IMR-90 (cell line): ENCODE data around the gene ZNF219. TPM values are rescaled to one million over a fixed set of nuclear protein-coding genes. Genes with fewer than 3 reads are reported as not detected.

ENCODE experiments used
- ATAC-seq: fragments of 200-7000 bp; cut with Tn5 transposase; 2 replicates; pipeline ENCODE4 v1.9.1; 2020; ENCODE audit warnings: low read depth, mild to moderate bottlenecking, moderate library complexity
- BruUV-seq: library from RNA; stranded (reverse); fragments of 400-500 nt; replicated peaks from 2 replicates; lab custom pipeline; 2021; lab: Mats Ljungman, UMichigan
- CTCF ChIA-PET: fragments of 300-600 bp; formaldehyde crosslinking; extraction: SDS; loops from one replicate; lab custom pipeline; 2021; ENCODE audit warnings: antibody characterized with exemption; lab: Yijun Ruan, JAX
- POLR2A ChIA-PET: fragments of 300-600 bp; sonication (Branson Sonifier 250); formaldehyde crosslinking; loops from one replicate; lab custom pipeline; 2022; ENCODE audit warnings: antibody characterized with exemption; ENCODE audit not compliant: unreplicated experiment; lab: Charles Lee
- DNase-seq: peaks from one replicate; pipeline ENCODE4 v3.0.0; 2013
- H2AFZ ChIP-seq: replicated peaks from 2 replicates; pipeline ENCODE3; 2013; ENCODE audit warnings: low read length, mild to moderate bottlenecking; ENCODE audit not compliant: poor library complexity
- H2AK5ac ChIP-seq: 2 replicates; pipeline ENCODE4 v1.6.1; 2013; ENCODE audit warnings: low read depth, low read length, inconsistent platforms
- H2AK9ac ChIP-seq: replicated peaks from 2 replicates; pipeline ENCODE3; 2013; ENCODE audit warnings: mild to moderate bottlenecking, low read depth, low read length, moderate library complexity; ENCODE audit not compliant: poor library complexity
- H2BK120ac ChIP-seq: 2 replicates; pipeline ENCODE4 v1.6.1; 2013; ENCODE audit warnings: low read depth, low read length, inconsistent platforms
- H2BK15ac ChIP-seq: 3 replicates; pipeline ENCODE4 v1.6.1; 2013; ENCODE audit warnings: low read depth, low read length, inconsistent platforms
- H2BK20ac ChIP-seq: 2 replicates; pipeline ENCODE4 v1.6.1; 2013; ENCODE audit warnings: low read depth, mild to moderate bottlenecking, inconsistent platforms, low read length, moderate library complexity
- H2BK5ac ChIP-seq: 2 replicates; pipeline ENCODE4 v1.6.1; 2013; ENCODE audit warnings: mild to moderate bottlenecking, low read depth, low read length, inconsistent platforms; ENCODE audit not compliant: poor library complexity, severe bottlenecking
- H3K14ac ChIP-seq: replicated peaks from 2 replicates; pipeline ENCODE4 v1.6.1; 2013; ENCODE audit warnings: low read depth, low read length, inconsistent platforms
- H3K18ac ChIP-seq: 2 replicates; pipeline ENCODE4 v1.6.1; 2013; ENCODE audit warnings: low read depth, low read length, control low read depth
- H3K23ac ChIP-seq: 2 replicates; pipeline ENCODE4 v1.6.1; 2013; ENCODE audit warnings: low read depth, low read length, inconsistent platforms
- H3K27ac ChIP-seq: 2 replicates; pipeline ENCODE4 v1.5.1; 2013; ENCODE audit warnings: mild to moderate bottlenecking, control low read depth, low read length; ENCODE audit not compliant: insufficient read depth
- H3K27me3 ChIP-seq: 2 replicates; pipeline ENCODE4 v1.6.1; 2013; ENCODE audit warnings: low read length; ENCODE audit not compliant: control insufficient read depth, insufficient read depth
- H3K36me3 ChIP-seq: 2 replicates; pipeline ENCODE4 v1.6.1; 2013; ENCODE audit warnings: low read length, mixed read lengths; ENCODE audit not compliant: control insufficient read depth, insufficient read depth
- H3K4ac ChIP-seq: 2 replicates; pipeline ENCODE4 v1.6.1; 2013; ENCODE audit warnings: low read depth, low read length, inconsistent platforms
- H3K4me1 ChIP-seq: 2 replicates; pipeline ENCODE4 v1.6.1; 2013; ENCODE audit warnings: low read length, mixed read lengths; ENCODE audit not compliant: control insufficient read depth, insufficient read depth
- H3K4me2 ChIP-seq: 2 replicates; pipeline ENCODE4 v1.6.1; 2013; ENCODE audit warnings: low read depth, mild to moderate bottlenecking, control low read depth, low read length, moderate library complexity
- H3K4me3 ChIP-seq: 2 replicates; pipeline ENCODE4 v1.5.1; 2013; ENCODE audit warnings: low read depth, mild to moderate bottlenecking, control low read depth, low read length, moderate library complexity; ENCODE audit not compliant: insufficient read depth
- H3K56ac ChIP-seq: 2 replicates; pipeline ENCODE4 v1.6.1; 2013; ENCODE audit warnings: low read length, inconsistent platforms; ENCODE audit not compliant: insufficient read depth; ENCODE audit errors: extremely low read depth
- H3K79me1 ChIP-seq, 2 experiments: 2 replicates each; pipeline ENCODE4 v1.6.1; 2013; ENCODE audit warnings: low read length in 2 of 2, inconsistent platforms in 1 of 2, low read depth in 1 of 2
- H3K9ac ChIP-seq: 2 replicates; pipeline ENCODE4 v1.6.1; 2013; ENCODE audit warnings: low read depth, low read length, control low read depth
- H3K9me1 ChIP-seq: 2 replicates; pipeline ENCODE4 v1.6.1; 2013; ENCODE audit warnings: low read length, inconsistent platforms; ENCODE audit not compliant: insufficient read depth
- H3K9me3 ChIP-seq: 2 replicates; pipeline ENCODE4 v1.6.1; 2013; ENCODE audit warnings: low read length; ENCODE audit not compliant: control insufficient read depth, insufficient read depth
- H4K20me1 ChIP-seq: 2 replicates; pipeline ENCODE4 v1.6.1; 2013; ENCODE audit warnings: low read length, inconsistent platforms; ENCODE audit not compliant: insufficient read depth
- H4K5ac ChIP-seq: 2 replicates; pipeline ENCODE4 v1.6.1; 2013; ENCODE audit warnings: mild to moderate bottlenecking, low read depth, low read length, control low read depth
- H4K8ac ChIP-seq, 2 experiments: 2 replicates each; pipeline ENCODE4 v1.6.1; 2013; ENCODE audit warnings: low read depth in 2 of 2, low read length in 2 of 2, control low read depth in 1 of 2, inconsistent platforms in 1 of 2
- H4K91ac ChIP-seq: 2 replicates; pipeline ENCODE4 v1.6.1; 2013; ENCODE audit warnings: low read depth, low read length, inconsistent platforms; ENCODE audit not compliant: insufficient read depth
- BHLHE40 ChIP-seq: fragments of 150-350 bp; IDR thresholded peaks from 2 replicates; pipeline ENCODE4 v1.6.1; 2016; ENCODE audit warnings: mild to moderate bottlenecking, low read depth, low read length
- CEBPB ChIP-seq: IDR thresholded peaks from 2 replicates; pipeline ENCODE4 v1.6.1; 2012; ENCODE audit warnings: low read depth, low read length, improper control_type of control experiment
- CHD1 ChIP-seq: IDR thresholded peaks from 2 replicates; pipeline ENCODE4 v1.6.1; 2012; ENCODE audit warnings: low read depth, low read length, improper control_type of control experiment
- FOS ChIP-seq: fragments of 150-350 bp; IDR thresholded peaks from 2 replicates; pipeline ENCODE4 v1.6.1; 2016; ENCODE audit warnings: low read depth, low read length
- MAFK ChIP-seq: IDR thresholded peaks from 2 replicates; pipeline ENCODE4 v1.6.1; 2012; ENCODE audit warnings: low read depth, low read length, improper control_type of control experiment
- MAZ ChIP-seq: IDR thresholded peaks from 2 replicates; pipeline ENCODE4 v1.6.1; 2012; ENCODE audit warnings: low read depth, mild to moderate bottlenecking, low read length, improper control_type of control experiment, moderate library complexity, borderline replicate concordance
- MXI1 ChIP-seq: IDR thresholded peaks from 2 replicates; pipeline ENCODE4 v1.6.1; 2012; ENCODE audit warnings: low read depth, mild to moderate bottlenecking, low read length, moderate library complexity, borderline replicate concordance
- NFE2L2 ChIP-seq: fragments of 150-350 bp; IDR thresholded peaks from 2 replicates; pipeline ENCODE4 v1.6.1; 2016; ENCODE audit warnings: low read depth, mild to moderate bottlenecking, low read length
- POLR2A ChIP-seq: IDR thresholded peaks from 2 replicates; pipeline ENCODE4 v1.6.1; 2012; ENCODE audit warnings: mild to moderate bottlenecking, low read depth, low read length
- RAD21 ChIP-seq: IDR thresholded peaks from 2 replicates; pipeline ENCODE4 v1.6.1; 2012; ENCODE audit warnings: low read length, improper control_type of control experiment
- RCOR1 ChIP-seq: IDR thresholded peaks from 2 replicates; pipeline ENCODE4 v1.6.1; 2012; ENCODE audit warnings: mild to moderate bottlenecking, low read length, improper control_type of control experiment; ENCODE audit not compliant: insufficient replicate concordance
- RFX5 ChIP-seq: IDR thresholded peaks from 2 replicates; pipeline ENCODE4 v1.8.0; 2012; ENCODE audit warnings: low read depth, mild to moderate bottlenecking, low read length, moderate library complexity
- SMC3 ChIP-seq: fragments of 150-350 bp; IDR thresholded peaks from 2 replicates; pipeline ENCODE4 v1.6.1; 2016; ENCODE audit warnings: low read depth, mild to moderate bottlenecking, antibody characterized with exemption, low read length, moderate library complexity
- WGBS, 2 experiments: methylation state at CpG; one replicate each; pipeline versions ENCODE4 v1.1.5 to v1.1.7; 2013; ENCODE audit warnings: missing lambda C conversion rate in 2 of 2; ENCODE audit not compliant: insufficient read length in 1 of 2; ENCODE audit errors: extremely low coverage in 2 of 2; 5-methylcytosine and 5-hydroxymethylcytosine counted together
- dilution Hi-C: fragments of 300-500 bp; cut with HindIII; formaldehyde crosslinking; loops from one replicate; pipeline ENCODE4 v1.14.3; 2018; ENCODE audit warnings: low sequenced_read_pairs; ENCODE audit not compliant: unreplicated experiment
- in situ Hi-C: fragments of 300-500 bp; cut with MboI; formaldehyde crosslinking; loops from 3 replicates; pipeline ENCODE4 v1.14.3; 2019; ENCODE audit warnings: low sequenced_read_pairs, inconsistent platforms, mixed read lengths
- intact Hi-C: fragments of 100-400 bp; cut with micrococcal nuclease; formaldehyde crosslinking; loops from 2 replicates; pipeline ENCODE4 v1.10.0; 2022
- polyA plus RNA-seq, 3 experiments: library from polyadenylated mRNA; depleted of rRNA; stranded (reverse); fragments of >200 nt; gene quantifications; 2 replicates each; pipeline ENCODE4 v1.2.3, GENCODE V29; 2012; ENCODE audit warnings: low replicate concordance in 1 of 3
- total RNA-seq: library from RNA; depleted of rRNA; stranded (reverse); fragments of >200 nt; gene quantifications from 2 replicates; pipeline ENCODE4 v1.2.3, GENCODE V29; 2012
- TF ChIP-seq, protein P1 (sequence below): conservative IDR thresholded peaks from 2 replicates; pipeline ENCODE4 v1.5.1; 2012; ENCODE audit warnings: mild to moderate bottlenecking, low read depth, low read length, improper control_type of control experiment
- TF ChIP-seq, protein P2 (sequence below): fragments of 150-350 bp; IDR thresholded peaks from 2 replicates; pipeline ENCODE4 v1.6.1; 2017; ENCODE audit warnings: mild to moderate bottlenecking, antibody characterized with exemption, low read length, low read depth
- TF ChIP-seq, protein P3 (sequence below): fragments of 150-350 bp; IDR thresholded peaks from 2 replicates; pipeline ENCODE4 v1.6.1; 2016; ENCODE audit warnings: low read depth, mild to moderate bottlenecking, low read length, moderate library complexity, borderline replicate concordance

The ZNF219 gene
- total and polyA plus RNA-seq, 2 of the 4 experiments (the other 2 are of a cell fraction): 0.90 to 3.8 TPM

DNA sequence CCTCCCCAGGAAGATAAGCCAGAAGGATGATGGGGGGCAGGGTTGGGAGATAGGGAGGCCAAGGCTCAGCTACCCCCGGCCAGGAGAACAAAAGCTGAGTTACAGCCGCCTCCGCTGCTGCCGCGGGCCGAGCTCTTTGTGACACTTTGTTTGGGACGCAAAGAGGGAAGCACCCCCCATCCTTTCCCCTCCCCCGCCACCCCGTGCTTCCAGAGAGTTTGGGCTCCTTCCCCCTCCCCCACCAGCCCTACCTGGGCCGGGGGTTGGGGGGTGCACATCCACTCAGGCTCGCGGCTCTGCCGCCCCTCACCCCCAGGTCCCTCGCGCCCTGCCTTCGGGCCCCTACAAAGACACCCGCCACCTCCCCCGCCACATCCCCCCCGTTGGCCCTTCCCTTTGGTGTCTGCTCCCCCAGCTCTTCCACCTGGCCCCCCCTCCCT, 799 bp downstream of the ZNF219 start:
- 0 out of 4 replicates have a peak, but pooled peaks cover 0 to 2% of the 10 kb centered on the region in 2 experiments for H3K79me1 ChIP-seq
- no peak for TF ChIP-seq POLR2A
- no peak for TF ChIP-seq CHD1
- TF ChIP-seq, protein P1, sequence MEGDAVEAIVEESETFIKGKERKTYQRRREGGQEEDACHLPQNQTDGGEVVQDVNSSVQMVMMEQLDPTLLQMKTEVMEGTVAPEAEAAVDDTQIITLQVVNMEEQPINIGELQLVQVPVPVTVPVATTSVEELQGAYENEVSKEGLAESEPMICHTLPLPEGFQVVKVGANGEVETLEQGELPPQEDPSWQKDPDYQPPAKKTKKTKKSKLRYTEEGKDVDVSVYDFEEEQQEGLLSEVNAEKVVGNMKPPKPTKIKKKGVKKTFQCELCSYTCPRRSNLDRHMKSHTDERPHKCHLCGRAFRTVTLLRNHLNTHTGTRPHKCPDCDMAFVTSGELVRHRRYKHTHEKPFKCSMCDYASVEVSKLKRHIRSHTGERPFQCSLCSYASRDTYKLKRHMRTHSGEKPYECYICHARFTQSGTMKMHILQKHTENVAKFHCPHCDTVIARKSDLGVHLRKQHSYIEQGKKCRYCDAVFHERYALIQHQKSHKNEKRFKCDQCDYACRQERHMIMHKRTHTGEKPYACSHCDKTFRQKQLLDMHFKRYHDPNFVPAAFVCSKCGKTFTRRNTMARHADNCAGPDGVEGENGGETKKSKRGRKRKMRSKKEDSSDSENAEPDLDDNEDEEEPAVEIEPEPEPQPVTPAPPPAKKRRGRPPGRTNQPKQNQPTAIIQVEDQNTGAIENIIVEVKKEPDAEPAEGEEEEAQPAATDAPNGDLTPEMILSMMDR: no peak
- no peak for TF ChIP-seq RCOR1
- no peak for TF ChIP-seq BHLHE40
- TF ChIP-seq MAFK: no peak
- no peak for TF ChIP-seq NFE2L2
- TF ChIP-seq RAD21: no peak
- TF ChIP-seq FOS: no peak
- no peak for TF ChIP-seq CEBPB
- TF ChIP-seq MAZ: no peak
- no peak for TF ChIP-seq SMC3
- no peak for TF ChIP-seq RFX5
- TF ChIP-seq, protein P2, sequence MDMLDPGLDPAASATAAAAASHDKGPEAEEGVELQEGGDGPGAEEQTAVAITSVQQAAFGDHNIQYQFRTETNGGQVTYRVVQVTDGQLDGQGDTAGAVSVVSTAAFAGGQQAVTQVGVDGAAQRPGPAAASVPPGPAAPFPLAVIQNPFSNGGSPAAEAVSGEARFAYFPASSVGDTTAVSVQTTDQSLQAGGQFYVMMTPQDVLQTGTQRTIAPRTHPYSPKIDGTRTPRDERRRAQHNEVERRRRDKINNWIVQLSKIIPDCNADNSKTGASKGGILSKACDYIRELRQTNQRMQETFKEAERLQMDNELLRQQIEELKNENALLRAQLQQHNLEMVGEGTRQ: no peak
- TF ChIP-seq, protein P3, sequence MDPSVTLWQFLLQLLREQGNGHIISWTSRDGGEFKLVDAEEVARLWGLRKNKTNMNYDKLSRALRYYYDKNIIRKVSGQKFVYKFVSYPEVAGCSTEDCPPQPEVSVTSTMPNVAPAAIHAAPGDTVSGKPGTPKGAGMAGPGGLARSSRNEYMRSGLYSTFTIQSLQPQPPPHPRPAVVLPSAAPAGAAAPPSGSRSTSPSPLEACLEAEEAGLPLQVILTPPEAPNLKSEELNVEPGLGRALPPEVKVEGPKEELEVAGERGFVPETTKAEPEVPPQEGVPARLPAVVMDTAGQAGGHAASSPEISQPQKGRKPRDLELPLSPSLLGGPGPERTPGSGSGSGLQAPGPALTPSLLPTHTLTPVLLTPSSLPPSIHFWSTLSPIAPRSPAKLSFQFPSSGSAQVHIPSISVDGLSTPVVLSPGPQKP: no peak
- TF ChIP-seq MXI1: no peak
- H3K9me3 ChIP-seq: no peaks in the 10 kb centered on the region
- no peak overlapping the region for H3K23ac ChIP-seq
- no peaks in the 10 kb centered on the region; the same call in 1 of the 2 replicates for H4K20me1 ChIP-seq
- no peak overlapping the region for H3K18ac ChIP-seq
- no peak overlapping the region for H4K5ac ChIP-seq
- H3K9me1 ChIP-seq: peaks cover 3% of the 10 kb centered on the region; the same call in 1 of the 2 replicates
- peak overlapping the region; percentile 2 for H2BK5ac ChIP-seq
- peak overlapping the region; percentile 36; the same call in 1 of the 2 replicates for H3K4me2 ChIP-seq
- H3K4me1 ChIP-seq: peaks cover 4% of the 10 kb centered on the region; the same call in 1 of the 2 replicates
- no peak overlapping the region for H2AFZ ChIP-seq
- intact Hi-C loops: no loop called here
- peak overlapping the region; percentile 16; the same call in 1 of the 2 replicates for H3K27ac ChIP-seq
- DNase-seq (no peak), ATAC-seq (no peak)
- no CpG with 5 or more reads among the region's 19 CpGs for whole genome bisulfite sequencing, 2 experiments
- no peak overlapping the region for H4K8ac ChIP-seq
- no peak overlapping the region for H2BK120ac ChIP-seq
- in situ Hi-C loops: loop anchor here (25.0 kb wide), 2 partner anchors 635 to 760 kb away; partner anchors contain the start of genes APEX1, CCNB1IP1, OSGEP and PARP2
- ChIA-PET CTCF (no interaction called here), POLR2A (interaction anchor here (0.7 kb wide), 1 partner anchor 766 kb away, joined by 3 read pairs; no protein-coding TSS in a partner anchor)
- no peak overlapping the region for H3K4ac ChIP-seq
- H2BK15ac ChIP-seq: no peak overlapping the region
- dilution Hi-C loops: no loop called here
- no peaks in the 10 kb centered on the region for H3K27me3 ChIP-seq
- peak overlapping the region; percentile 14; the same call in 1 of the 2 replicates for H3K4me3 ChIP-seq
- no TSS peak for BruUV-seq
- H3K56ac ChIP-seq: no peak overlapping the region
- no peak overlapping the region; the same call in 1 of the 2 replicates for H3K9ac ChIP-seq
- H3K14ac ChIP-seq: no peak overlapping the region
- H3K36me3 ChIP-seq: peaks cover 2% of the 10 kb centered on the region; the same call in 1 of the 2 replicates
- H2BK20ac ChIP-seq: no peak overlapping the region
- H2AK9ac ChIP-seq: no peak overlapping the region
- no peak overlapping the region for H2AK5ac ChIP-seq
- H4K91ac ChIP-seq: no peak overlapping the region
